Hepatic stellate cell (primary cell): ENCODE data around the gene MYLIP.

Experiments used
- DNase-seq: peaks from one replicate; pipeline ENCODE4 v3.0.0; 2011; ENCODE audit warnings: low spot score

The MYLIP gene

GRCh38 chr6:16141514-16141913 lies 12.6 kb downstream of the MYLIP start:
- no peak for DNase-seq

GRCh38 chr6:16145038-16145437 lies 16.2 kb downstream of the MYLIP start:
- no peak for DNase-seq

DNA sequence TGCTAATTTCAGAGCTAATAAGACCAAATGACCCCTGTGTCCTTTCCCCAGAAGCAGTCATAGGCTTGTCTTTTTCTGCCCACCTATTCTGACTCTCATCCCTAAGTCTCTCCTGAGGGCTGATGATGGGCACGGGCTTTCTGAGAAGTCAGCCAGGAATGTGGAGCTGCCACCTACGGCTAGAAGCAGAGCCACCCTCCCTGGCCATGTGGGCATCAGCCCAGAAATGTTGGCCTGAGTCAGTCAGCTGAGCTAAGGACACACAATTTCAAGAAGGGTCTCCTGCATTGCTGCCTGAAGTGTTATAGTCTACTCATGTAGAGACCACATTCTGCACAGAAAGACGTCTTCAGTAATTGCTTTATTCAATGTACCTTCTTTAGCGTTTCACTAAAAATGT lies 17.1 kb downstream of the MYLIP start:
- no peak for DNase-seq

DNA sequence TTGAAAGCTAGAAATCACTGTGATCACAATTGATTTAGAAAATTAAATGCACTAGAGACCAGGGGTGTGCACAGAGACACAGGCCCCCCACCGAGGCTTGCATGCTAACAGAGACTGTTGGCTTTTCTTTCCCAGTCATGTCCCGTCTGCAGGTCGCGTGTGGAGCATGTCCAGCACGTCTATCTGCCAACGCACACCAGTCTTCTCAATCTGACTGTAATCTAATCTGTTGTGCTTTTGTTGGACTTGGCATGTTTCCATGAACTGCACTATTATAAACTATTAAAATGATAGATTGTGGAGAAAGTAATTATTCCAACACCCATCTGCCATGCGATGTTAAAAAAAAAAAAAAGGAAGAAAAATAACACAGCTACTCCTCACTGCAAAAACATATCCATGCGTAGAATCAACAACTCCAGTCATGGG lies 17.7 kb downstream of the MYLIP start:
- no peak for DNase-seq

GRCh38 chr6:16148498-16148897 lies 19.6 kb downstream of the MYLIP start:
- no peak for DNase-seq

GRCh38 chr6:16149305-16149704 lies 20.4 kb downstream of the MYLIP start:
- no peak for DNase-seq

DNA sequence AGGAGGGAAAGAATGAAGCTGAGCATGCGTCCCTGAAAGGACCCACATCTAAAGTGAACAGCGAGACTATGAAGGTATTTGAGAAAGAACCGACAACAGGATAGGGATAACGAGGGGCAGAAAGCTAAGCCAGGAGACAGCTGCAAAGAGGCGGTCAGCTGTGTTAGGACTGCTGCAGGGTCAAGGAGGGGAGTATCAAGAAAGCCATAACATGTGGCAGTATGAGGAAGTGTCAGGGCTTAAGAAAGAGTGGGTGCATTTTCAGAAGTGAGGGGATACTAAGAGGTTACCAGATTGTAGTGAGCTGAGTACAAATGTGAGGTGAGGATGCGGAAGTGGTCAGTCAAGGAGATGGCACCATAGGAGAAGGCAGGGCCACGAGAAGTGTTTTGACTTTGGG lies 21.2 kb downstream of the MYLIP start:
- DNase-seq = no peak

- DNase-seq = no peak
Observed at GRCh38 chr6:16153211-16153820, 24.4 kb downstream of the MYLIP start.

DNA sequence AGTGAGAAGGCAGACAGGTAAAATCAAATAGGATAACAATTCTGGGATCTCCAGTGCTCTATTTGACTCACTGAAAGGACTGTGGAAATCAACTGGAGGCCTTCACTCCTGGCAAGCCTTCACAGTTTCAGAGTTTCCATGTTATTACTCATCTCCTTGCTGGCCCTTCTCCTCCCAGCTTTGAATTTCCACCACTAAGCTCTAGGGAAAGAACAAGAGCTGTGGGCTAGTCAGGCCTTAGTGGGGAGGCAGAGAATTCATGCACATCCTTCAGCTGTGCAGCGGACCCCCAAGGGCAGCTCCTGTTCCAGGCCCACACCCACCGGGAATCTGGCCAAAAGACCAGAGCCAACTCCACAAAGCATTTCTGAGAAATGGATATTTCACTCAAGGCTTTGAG lies 26.0 kb downstream of the MYLIP start:
- DNase-seq = peak; percentile 50

GRCh38 chr6:16157492-16157891 lies 28.6 kb downstream of the MYLIP start:
- no peak for DNase-seq

DNA sequence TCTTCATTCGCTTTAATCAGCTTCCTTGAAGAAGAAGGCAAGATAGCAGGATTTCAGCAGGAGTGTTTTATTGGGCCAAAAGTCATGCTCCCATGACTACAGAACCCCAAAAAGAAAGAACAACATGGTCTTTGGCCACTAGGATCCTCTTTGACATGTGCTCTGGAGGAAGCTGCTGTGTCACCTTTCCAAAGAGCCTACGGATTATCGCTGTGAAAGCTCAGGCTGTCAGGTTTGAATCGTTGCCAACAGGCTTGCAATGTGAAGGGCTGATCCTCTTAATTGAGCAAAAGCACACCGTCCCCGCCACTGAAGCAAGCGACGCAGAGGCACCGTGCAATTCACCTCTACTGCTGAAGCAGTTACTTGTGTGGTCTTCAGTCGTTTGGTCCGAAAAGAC lies 29.0 kb downstream of the MYLIP start:
- no peak for DNase-seq

GRCh38 chr6:16158943-16159557 lies 30.2 kb downstream of the MYLIP start:
- no peak for DNase-seq

DNA sequence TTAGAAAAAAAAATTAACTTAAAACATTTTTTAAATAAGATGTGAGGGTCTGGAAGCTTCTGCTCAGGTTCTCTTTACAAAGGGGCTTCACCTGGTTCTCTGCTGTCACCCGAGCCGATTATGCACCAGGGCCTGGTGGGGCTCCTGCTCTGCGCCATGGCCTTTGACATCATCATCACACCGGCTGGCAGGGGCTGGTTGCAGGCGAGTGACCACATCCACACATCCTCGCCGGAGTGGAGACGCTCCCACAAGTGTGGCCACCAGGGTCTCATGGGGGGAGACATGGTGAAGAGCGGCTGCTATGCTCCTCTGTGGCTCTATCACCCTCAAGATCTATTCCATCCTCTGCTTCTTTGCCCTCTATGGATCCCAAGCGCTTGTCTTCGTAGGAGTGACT lies 31.9 kb downstream of the MYLIP start:
- DNase-seq = no peak

DNA sequence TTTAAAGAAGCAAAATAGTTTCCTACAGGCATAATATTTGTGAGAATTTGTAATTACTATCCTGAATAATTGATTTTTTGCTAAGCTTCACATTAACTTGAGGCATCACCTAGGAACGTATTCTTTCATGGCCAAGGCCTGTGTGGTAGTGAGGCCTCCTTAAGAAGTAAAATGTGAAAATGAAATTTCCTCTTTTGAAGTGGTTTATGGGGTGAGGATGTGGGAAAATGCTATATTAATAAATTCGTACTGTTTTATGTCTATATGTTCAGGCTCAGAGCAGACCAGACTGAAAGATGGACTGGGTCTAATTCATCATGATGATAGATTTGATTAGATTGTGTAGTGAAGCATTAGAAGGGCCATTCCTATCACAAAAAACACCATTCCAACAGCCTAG lies 33.1 kb downstream of the MYLIP start:
- DNase-seq = no peak

DNA sequence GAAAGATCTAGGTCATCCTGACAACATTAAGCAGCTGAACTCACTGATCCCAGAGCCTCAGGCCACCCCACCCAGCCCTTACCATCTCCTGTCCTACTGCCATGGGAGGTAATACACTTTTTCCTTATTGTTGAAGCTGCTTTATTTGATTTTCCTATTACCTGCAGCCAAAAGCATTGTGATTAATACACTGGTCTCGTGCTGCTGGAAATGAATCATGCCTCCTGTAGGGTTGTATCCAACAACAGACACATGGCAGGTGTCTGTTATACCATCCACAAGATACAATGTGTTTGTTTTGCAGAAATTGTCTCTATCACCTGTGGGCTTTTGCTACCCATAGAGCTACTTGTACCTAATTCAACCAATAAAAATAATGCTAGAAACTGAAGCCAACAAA lies 34.2 kb downstream of the MYLIP start:
- no peak for DNase-seq

GRCh38 chr6:16163535-16164300 lies 34.8 kb downstream of the MYLIP start:
- DNase-seq = peak; percentile 19

DNA sequence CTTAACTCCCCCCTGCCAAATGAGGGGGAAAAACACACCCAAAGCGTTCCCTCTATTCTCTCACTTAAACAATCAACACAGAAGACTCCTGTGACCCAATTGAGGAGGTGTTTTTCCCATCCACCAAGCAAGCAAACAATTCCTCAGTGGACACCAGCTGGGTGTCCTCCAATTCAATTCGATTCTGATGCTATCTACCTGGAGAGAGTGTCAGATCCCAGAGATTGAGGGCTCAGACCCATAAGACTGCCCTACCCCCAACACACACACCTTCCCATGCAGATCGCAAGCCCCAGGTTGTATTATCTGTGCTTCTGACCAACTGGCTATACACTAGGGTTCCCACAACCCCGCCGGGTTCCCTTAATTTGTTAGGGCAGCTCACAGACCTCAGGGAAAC lies 36.8 kb downstream of the MYLIP start:
- DNase-seq = no peak

GRCh38 chr6:16166871-16167608 lies 38.2 kb downstream of the MYLIP start:
- no peak for DNase-seq

GRCh38 chr6:16168121-16168520 lies 39.2 kb downstream of the MYLIP start:
- no peak for DNase-seq

GRCh38 chr6:16168858-16169257 lies 40.0 kb downstream of the MYLIP start:
- DNase-seq = no peak

- DNase-seq = no peak
Observed at GRCh38 chr6:16171400-16171799, 42.5 kb downstream of the MYLIP start.

GRCh38 chr6:16173167-16173940 lies 44.5 kb downstream of the MYLIP start:
- DNase-seq = no peak
